ENCODE data around the gene PLS3. TPM values are rescaled to one million over a fixed set of nuclear protein-coding genes. Genes with fewer than 3 reads are reported as not detected.

The PLS3 gene
- total and polyA plus RNA-seq, 11 donors: 17.5 to 61.8 (median 36.6) TPM

DNA sequence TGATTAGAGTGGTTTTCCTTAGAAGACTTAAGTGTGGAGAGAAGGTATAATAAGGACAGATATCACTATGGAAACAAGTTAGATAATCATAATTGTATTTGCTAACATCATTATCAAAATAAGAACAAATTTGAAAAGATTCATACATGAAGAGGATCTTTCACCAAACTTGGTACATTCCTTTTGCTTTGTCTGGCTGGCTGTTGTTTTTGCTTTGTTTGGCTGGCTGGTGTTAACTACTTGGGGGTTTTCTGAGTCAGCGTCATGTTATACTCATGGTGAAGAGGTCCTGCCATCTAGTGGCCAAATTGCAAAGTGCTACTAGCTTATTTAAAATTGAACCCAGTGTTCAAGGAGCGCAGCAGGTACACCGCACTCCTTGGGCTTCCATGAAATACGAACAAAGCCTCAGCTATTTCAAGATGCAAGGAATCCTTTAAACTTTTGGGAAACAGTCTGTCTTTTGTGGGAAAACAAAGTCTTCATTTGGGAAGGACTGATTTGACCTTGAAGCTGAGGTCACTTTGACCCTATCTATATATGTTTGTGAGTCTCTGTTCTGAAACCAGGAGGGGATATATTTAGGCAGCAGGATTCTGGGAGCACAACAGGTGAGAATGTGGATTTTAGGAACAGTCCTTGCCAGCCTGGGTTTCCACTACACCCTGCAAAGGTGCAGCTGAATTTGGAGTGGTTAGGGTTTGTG, 129.7 kb downstream of the PLS3 start:
- no peaks in the 10 kb centered on the region for H3K36me3 ChIP-seq
- no peaks in the 10 kb centered on the region for H3K9me3 ChIP-seq
- peak overlapping the region in 1 of 12 donors; percentile 18 for H3K4me3 ChIP-seq
- intact Hi-C loops (cut with DNase I): loop anchor here in 7 of 10 donors (2.0 to 5.0 kb wide), 4 partner anchors 40 to 363 kb away; no protein-coding TSS in a partner anchor
- TF ChIP-seq POLR2A (IDR thresholded peaks at IDR 0.05): no peak
- TF ChIP-seq, protein P1, sequence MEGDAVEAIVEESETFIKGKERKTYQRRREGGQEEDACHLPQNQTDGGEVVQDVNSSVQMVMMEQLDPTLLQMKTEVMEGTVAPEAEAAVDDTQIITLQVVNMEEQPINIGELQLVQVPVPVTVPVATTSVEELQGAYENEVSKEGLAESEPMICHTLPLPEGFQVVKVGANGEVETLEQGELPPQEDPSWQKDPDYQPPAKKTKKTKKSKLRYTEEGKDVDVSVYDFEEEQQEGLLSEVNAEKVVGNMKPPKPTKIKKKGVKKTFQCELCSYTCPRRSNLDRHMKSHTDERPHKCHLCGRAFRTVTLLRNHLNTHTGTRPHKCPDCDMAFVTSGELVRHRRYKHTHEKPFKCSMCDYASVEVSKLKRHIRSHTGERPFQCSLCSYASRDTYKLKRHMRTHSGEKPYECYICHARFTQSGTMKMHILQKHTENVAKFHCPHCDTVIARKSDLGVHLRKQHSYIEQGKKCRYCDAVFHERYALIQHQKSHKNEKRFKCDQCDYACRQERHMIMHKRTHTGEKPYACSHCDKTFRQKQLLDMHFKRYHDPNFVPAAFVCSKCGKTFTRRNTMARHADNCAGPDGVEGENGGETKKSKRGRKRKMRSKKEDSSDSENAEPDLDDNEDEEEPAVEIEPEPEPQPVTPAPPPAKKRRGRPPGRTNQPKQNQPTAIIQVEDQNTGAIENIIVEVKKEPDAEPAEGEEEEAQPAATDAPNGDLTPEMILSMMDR (IDR thresholded peaks at IDR 0.05): peak; percentile 54 to 89 (median 69)
- peaks cover 0 to 22% (median 0%) of the 10 kb centered on the region in 9 donors for H3K27me3 ChIP-seq
- ATAC-seq: peak in 3 of 4 donors; percentile 69 to 81 (median 74)
- H3K27ac ChIP-seq: peak overlapping the region in 6 of 12 donors; percentile 24 to 70 (median 48)
- peak in 4 of 5 donors; percentile 20 to 47 (median 28) for DNase-seq
- H3K4me1 ChIP-seq: peaks cover 0 to 5% (median 0%) of the 10 kb centered on the region in 12 donors
- WGBS, 4 donors: 5 to 25% (median 17%) methylated on average over 4 of the region's 4 CpGs

DNA sequence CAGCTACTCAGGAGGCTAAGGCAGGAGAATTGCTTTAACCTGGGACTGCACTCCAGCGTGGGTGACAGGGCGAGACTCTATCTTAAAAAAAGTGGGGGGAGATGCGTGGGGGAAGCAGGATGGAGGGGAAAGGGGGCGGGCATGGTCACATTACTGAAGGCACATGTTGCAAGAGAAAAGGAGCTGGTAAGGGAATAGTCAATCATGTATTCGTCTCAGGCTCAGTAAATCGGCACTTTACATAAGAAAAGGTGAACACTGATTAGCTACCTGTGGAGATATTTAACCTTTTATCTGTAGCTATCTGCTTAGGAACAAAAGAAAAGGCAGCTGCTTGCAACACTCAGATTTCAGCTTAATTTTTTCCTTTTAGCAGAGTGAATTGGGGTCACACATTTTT, 132.5 kb downstream of the PLS3 start:
- peaks cover 0 to 35% (median 0%) of the 10 kb centered on the region in 9 donors for H3K27me3 ChIP-seq
- peaks cover 0 to 5% (median 0%) of the 10 kb centered on the region in 12 donors for H3K4me1 ChIP-seq
- H3K4me3 ChIP-seq: no peak overlapping the region
- WGBS, 4 donors: 45 to 73% (median 56%) methylated on average over 6 of the region's 6 CpGs
- DNase-seq: no peak
- no peaks in the 10 kb centered on the region for H3K9me3 ChIP-seq
- no peaks in the 10 kb centered on the region for H3K36me3 ChIP-seq
- TF ChIP-seq, protein P1 (IDR thresholded peaks at IDR 0.05): no peak
- TF ChIP-seq POLR2A (IDR thresholded peaks at IDR 0.05): no peak
- no peak overlapping the region for H3K27ac ChIP-seq
- intact Hi-C loops (cut with DNase I): loop anchor here in 4 of 10 donors (5.0 kb wide), 2 partner anchors 361 to 366 kb away; no protein-coding TSS in a partner anchor
- no peak for ATAC-seq

DNA sequence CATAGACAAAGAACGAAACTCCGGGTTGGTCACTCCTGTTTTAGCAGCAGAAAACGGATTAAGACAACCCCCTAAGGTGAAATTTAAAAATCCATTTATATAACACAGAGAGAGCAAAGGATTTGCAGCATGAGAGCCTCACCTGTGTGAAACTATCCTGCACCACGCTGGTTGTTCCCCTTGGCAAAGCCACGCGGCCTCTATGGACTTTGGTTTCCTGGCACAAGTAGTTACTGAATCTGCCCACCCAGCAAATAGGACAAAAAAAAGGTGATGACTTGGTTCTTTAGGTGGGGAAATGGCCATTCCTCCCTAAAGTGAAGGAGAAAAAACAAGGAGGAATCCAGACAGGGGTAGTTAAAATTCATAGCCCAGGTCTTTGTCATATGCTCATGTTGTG, 133.1 kb downstream of the PLS3 start:
- DNase-seq (no peak), ATAC-seq (no peak)
- intact Hi-C loops (cut with DNase I): loop anchor here in 4 of 10 donors (5.0 kb wide), 2 partner anchors 362 to 367 kb away; no protein-coding TSS in a partner anchor
- Histone ChIP-seq H3K27me3 (peaks cover 0 to 35% (median 0%) of the 10 kb centered on the region in 9 donors), H3K4me1 (peaks cover 0 to 5% (median 0%) of the 10 kb centered on the region in 12 donors), H3K36me3 (no peaks in the 10 kb centered on the region), H3K4me3 (no peak overlapping the region), H3K27ac (no peak overlapping the region), H3K9me3 (no peaks in the 10 kb centered on the region)
- TF ChIP-seq POLR2A (IDR thresholded peaks at IDR 0.05): no peak
- TF ChIP-seq, protein P1 (IDR thresholded peaks at IDR 0.05): no peak
- 39 to 67% (median 48%) methylated on average over 6 of the region's 6 CpGs for WGBS, 4 donors

DNA sequence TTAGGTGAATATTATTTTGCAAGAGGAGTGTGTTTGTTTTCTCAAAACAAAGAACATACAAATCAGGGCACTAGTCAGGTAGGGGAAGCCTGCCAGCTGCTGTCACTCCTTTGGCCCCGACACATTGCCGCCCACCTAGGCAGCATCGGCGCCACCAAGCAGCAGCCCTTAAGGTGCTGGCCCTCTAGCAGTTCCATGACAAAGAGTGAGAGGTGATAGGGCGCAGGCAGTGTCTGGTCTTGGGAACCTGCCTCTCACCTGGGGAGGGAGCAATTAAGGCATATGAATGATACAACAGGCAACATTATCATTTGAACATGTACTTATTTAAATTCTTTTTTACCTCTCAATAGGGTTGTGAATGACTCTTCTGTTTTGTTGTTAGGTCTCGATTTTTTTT, 135.1 kb downstream of the PLS3 start:
- WGBS, 4 donors: 37 to 80% (median 49%) methylated on average over 5 to 6 of the region's 6 CpGs
- intact Hi-C loops (cut with DNase I): no loop called here
- no peaks in the 10 kb centered on the region for H3K36me3 ChIP-seq

More for the DNA sequence above, 135.1 kb downstream of the PLS3 start:
- Histone ChIP-seq H3K27ac (no peak overlapping the region), H3K4me3 (no peak overlapping the region), H3K27me3 (peaks cover 0 to 33% (median 0%) of the 10 kb centered on the region in 9 donors), H3K9me3 (no peaks in the 10 kb centered on the region), H3K4me1 (no peaks in the 10 kb centered on the region)
- DNase-seq: no peak
- no peak for ATAC-seq
- TF ChIP-seq, protein P1 (IDR thresholded peaks at IDR 0.05): no peak
- TF ChIP-seq POLR2A (IDR thresholded peaks at IDR 0.05): no peak
